Fibroblast of pulmonary artery (primary cell): ENCODE results near the gene CHIT1.

ENCODE experiments used
- DNase-seq: peaks from one replicate; pipeline ENCODE4 v3.0.0-alpha.2; 2010; ENCODE audit warnings: low read depth
- H3K4me3 ChIP-seq: replicated peaks from 2 replicates; pipeline ENCODE4 v1.5.1; 2011; ENCODE audit warnings: low read depth, mild to moderate bottlenecking, control low read depth, low read length, moderate library complexity
- CTCF ChIP-seq: IDR thresholded peaks from 2 replicates; pipeline ENCODE4 v1.5.1; 2011; ENCODE audit warnings: mild to moderate bottlenecking, control low read depth, low read length, inconsistent platforms; ENCODE audit errors: missing control alignments

CHIT1 gene

DNA sequence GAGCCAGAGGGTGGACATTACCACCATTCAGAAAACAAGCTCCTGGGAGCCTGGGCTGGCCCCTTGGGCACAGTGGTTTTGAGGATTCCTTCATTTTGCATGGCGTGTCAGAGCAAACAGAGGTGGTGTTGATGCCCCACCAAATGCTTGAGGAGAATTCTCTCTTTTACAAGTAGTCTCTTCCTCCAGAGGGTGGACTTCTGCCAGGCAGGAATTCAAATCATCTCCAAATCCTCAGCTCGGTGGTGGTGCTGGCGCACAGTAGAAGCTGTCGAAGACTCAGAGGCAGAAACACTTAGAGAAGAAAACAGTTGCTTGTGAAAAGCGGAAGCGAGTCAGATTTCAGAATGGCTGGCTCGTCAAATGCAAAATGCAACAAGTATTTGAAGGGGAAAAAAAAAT is 39.5 kb downstream of the CHIT1 start:
- no peak for TF ChIP-seq CTCF
- no peak overlapping the region for H3K4me3 ChIP-seq
- no peak for DNase-seq

- DNase-seq, result no peak
- H3K4me3 ChIP-seq, result no peak overlapping the region
- TF ChIP-seq CTCF, result no peak
Measured at GRCh38 chr1:203188686-203189232, 40.7 kb downstream of the CHIT1 start.

GRCh38 chr1:203187689-203188264 is 41.7 kb downstream of the CHIT1 start:
- DNase-seq, result no peak
- no peak for TF ChIP-seq CTCF

GRCh38 chr1:203187304-203187685 is 42.2 kb downstream of the CHIT1 start:
- TF ChIP-seq CTCF, result no peak
- no peak for DNase-seq
- H3K4me3 ChIP-seq, result no peak overlapping the region

More at GRCh38 chr1:203187689-203188264, 41.7 kb downstream of the CHIT1 start:
- no peak overlapping the region for H3K4me3 ChIP-seq

DNA sequence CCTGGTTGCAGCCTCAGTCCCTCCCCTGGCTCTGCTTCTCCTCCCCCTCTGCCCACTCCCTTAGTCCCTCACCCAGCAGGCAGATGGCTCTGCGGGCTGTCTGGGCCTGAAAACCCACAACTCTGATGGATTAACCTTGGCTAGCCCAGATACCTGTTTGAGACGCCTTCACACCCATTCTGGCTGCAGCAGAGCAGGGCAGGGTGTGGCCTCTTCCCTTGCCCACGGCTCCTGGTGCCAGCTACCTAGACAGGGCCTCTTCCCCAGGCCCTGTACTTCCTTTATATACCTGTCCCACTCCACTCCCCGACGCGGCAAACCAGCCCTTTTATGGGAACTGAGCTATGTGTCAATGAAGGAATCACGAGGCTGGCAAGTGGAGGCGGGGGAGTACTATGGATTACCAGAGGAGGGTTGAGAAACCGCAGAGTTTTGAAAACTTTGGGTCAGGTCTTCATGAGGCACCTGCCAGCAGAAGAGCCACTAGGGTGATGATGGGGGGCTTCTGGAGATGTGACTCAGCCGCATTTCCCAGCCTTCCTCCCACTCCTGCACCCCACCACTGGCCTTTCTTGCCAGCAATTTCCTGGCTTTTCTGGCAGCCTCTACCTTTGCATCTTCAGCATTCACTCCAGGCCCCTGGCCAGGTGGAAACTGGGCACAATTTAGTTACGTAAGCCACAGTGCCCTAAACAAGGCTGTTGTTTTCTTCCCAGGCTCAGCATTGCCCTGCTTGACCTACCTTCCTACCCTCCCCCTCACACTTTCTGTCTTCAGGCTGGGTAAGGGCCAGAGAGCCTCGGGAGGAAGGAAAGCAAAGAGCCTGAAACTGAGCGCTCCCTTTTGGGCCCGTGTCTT is 42.8 kb downstream of the CHIT1 start, which contains the start of gene CHI3L1:
Gene CHI3L1, minus strand, starts transcription at position 259 of the 858 bp plus-strand sequence. Its CDS starts 81 bp downstream, at position 178.
- DNase-seq, result peak; percentile 90

DNA sequence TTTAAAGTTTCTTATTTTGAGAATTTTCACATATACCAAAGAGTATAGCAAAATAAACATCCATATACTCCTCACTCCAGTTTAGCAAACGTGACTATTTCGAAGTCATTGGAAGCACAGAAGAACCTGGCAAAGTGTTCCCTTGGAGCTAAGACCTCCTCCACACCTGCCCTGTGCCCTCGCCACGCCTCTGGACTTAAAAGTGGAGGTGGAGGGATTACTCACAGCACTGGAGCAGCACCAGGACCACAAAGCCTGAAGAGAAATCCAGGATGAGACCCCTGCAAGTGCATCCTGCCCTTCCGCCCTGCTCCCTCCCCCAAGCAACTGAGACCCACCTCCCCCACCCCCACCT is 43.4 kb downstream of the CHIT1 start:
- no peak for DNase-seq
- H3K4me3 ChIP-seq, result peak overlapping the region; percentile 34
- TF ChIP-seq CTCF, result no peak

More for the DNA sequence above, 42.8 kb downstream of the CHIT1 start, which contains the start of gene CHI3L1:
- peak within 1 kb of the TSS; percentile 34 for H3K4me3 ChIP-seq
- no peak for TF ChIP-seq CTCF
